Tibial nerve (tissue), 3 donors: ENCODE data around the gene RPS24.

Experiments used
- CTCF ChIP-seq, 5 experiments: fragments of 200-600 bp in 3 of 5; fragments of 450-650 bp in 2 of 5; sonication (generic) in 3 of 5; IDR thresholded peaks; one replicate each; pipeline ENCODE4 v1.5.1; 2016 to 2019; ENCODE audit warnings: antibody characterized with exemption in 5 of 5, mild to moderate bottlenecking in 3 of 5, moderate library complexity in 2 of 5
- POLR2A ChIP-seq, 2 donors: fragments of 450-650 bp; IDR thresholded peaks; one replicate each; pipeline ENCODE4 v1.6.1; 2017; ENCODE audit warnings: antibody characterized with exemption in 2 of 2, mild to moderate bottlenecking in 2 of 2, moderate library complexity in 2 of 2

GRCh38 chr10:78058562-78058961 lies 24.9 kb downstream of the RPS24 start:
- TF ChIP-seq CTCF (IDR thresholded peaks at IDR 0.05) = no peak
- no peak for TF ChIP-seq POLR2A (IDR thresholded peaks at IDR 0.05)
